Measurements from ENCODE around the gene PARVG. TPM values are rescaled to one million over a fixed set of nuclear protein-coding genes. Genes with fewer than 3 reads are reported as not detected.
"Not testable (repeated sequence)": the region's sequence is repeated elsewhere in the genome, so short reads cannot be mapped to it uniquely, and the experiment has no call there.

Gene PARVG
- polyA plus RNA-seq, 3 donors = 1.8 to 2.3 (median 2.0) TPM

- DNase-seq (ENCODE audit: low read depth in 3 of 3, low spot score in 2 of 3) = no peak
Observed at GRCh38 chr22:44231233-44231632, 50.5 kb downstream of the PARVG start.

GRCh38 chr22:44234372-44234771 is 53.6 kb downstream of the PARVG start:
- DNase-seq (ENCODE audit: low read depth in 3 of 3, low spot score in 2 of 3) = not testable (repeated sequence)

DNA sequence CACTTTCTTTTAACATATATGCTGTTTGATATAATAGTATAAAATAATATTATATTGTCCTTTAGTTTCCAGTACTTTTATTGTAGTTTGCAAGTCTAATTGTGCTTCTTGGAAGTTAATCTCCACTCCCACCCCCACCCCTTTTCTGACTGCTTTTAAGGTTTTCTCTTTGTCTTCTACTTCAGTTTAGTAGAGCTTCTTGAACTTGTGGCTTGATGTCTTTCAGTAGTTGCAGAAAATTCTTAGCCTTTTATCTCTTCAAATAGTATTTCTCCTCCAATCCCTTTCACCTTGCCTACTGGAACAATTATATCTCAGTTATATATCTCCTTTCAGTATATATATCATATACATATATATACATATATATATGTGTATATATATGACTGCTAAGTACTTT is 56.6 kb downstream of the PARVG start:
- DNase-seq (ENCODE audit: low read depth in 3 of 3, low spot score in 2 of 3) = no peak

DNA sequence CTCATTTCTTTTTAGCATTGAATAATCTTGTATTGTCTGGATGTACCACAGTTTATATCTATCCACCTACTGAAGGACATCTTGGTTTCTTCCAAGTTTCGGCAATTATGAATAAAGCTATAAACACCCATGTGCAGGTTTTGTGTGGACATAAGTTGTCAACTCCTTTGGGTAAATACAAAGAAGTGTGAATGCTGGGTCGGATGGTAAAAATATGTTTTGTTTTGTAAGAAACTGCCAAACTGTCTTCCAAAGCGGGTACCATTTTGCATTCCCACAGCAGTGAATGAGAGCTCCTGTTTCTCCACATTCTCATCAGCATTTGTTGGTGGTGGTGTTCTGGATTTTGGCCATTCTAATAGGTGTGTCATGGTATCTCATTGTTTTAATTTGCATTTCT is 60.4 kb downstream of the PARVG start:
- DNase-seq (ENCODE audit: low read depth in 3 of 3, low spot score in 2 of 3) = not testable (repeated sequence)

DNA sequence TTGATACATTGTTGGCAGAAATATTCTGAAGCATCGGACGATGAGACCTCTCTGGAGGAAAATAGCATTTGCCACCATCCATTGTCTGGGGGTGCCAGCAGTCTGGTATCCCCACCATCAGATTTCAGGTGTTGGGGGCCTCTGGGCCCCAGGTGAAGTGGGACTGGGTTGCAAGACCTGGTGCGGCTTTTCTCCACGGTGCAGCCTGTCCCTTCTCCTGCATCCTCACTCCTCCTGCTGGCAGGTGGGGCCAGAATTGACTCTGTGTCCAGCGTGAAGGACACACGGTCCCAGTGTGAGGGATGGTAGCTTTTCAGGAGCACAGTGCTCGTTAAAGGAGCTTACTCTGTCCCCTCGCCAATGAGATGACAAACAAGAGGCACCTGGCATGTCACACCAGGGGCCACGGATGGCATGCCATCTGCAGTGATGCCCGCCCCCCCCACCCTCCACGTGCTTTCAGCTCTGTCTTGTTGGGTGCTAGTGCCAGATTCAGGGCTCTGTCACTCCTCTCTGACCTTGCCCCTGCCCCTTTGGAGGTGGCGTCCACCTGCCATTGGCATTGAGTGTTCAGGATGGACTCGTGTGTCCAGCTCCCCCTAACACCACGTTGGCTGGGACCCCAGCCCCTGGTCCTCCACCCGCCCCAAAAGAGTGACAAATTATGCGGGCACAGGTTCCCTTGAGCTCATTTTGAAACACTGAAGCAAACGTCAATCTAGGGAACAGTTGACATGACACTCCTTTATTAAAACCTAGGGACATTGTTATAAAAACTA is 62.4 kb downstream of the PARVG start:
- DNase-seq (ENCODE audit: low read depth in 3 of 3, low spot score in 2 of 3) = no peak

GRCh38 chr22:44243761-44244160 is 63.0 kb downstream of the PARVG start:
- no peak for DNase-seq (ENCODE audit: low read depth in 3 of 3, low spot score in 2 of 3)

DNA sequence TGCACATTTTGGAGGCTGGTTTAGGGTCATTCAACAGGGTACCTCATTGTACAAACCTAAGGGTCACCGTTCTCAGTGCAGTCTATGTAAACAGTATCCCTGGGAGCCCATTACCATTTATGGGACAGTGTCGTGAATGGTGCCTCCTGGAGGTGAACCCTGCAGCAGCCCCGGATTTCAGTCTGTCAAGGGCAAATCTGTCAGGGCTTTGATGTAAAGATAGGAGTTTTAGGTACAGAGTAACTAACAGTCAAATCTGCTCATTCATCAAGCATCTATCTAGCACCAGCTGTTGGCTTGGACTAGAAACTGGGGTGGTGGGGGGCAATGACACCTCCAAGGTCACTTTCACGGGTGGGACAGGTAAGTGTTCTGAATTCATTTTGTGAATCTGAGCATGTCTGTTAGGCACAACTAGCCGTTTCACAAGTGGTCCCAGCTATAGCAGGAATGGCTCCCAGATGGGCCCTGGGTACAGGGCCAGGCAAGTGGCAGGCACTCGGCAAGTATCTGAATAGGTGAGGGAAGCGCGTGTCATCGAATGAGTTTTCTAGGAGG is 63.6 kb downstream of the PARVG start:
- DNase-seq (ENCODE audit: low read depth in 3 of 3, low spot score in 2 of 3) = no peak

- DNase-seq (ENCODE audit: low read depth in 3 of 3, low spot score in 2 of 3) = no peak
Observed at GRCh38 chr22:44245438-44245837, 64.7 kb downstream of the PARVG start.

DNA sequence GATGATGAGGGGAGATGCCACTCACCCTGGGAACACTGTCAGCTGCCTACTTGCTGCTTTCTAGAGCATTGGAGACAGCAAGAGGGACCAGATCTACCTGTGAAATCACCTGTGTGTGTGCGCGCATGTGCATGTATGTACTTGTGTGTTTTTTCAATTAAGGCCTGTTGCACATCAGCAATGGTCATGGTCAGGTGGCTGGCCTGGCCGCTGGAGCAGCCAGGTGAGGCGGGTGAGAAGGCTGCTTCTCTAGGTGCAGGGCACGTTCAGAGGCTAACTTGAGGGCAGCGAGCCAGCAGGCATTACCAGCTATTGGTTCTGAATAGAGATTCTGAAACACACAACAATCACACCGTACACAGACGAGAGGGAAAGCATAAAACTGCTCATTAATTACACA is 65.1 kb downstream of the PARVG start:
- no peak for DNase-seq (ENCODE audit: low read depth in 3 of 3, low spot score in 2 of 3)

DNA sequence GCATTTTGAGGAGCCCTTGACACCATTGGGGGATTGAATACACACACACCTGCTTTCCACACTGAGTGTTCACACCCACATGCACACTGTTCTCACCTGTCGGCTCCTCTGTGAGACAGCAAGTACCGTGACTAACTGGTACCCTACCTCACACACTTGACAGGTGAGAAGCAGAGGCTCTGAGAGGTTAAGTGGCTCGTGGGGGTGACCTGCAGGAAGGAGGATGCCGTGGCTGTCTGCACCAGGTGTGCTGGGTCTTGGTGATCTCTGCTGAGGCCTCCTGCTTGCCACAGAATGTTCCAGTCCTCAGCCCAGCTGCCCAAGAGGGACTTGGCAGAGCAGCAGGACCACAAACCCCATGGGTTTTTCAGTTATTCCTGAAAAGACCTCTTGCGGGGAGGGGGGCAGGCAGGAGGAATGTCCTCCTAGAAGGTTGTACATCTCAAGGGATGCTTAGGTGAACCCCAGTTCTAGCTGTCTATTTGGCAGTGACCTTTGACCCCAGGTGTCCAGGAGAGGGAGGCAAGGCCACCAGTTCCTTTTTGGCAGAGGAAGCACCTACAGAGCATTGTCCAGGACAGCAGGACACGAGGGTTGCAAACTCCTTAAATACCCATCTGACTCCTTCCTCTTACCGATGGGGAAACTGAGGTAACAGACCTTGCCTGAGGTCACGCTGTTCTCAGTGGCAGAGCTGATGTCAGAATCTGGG is 66.0 kb downstream of the PARVG start:
- DNase-seq (ENCODE audit: low read depth in 3 of 3, low spot score in 2 of 3) = no peak

GRCh38 chr22:44247346-44247745 is 66.6 kb downstream of the PARVG start:
- DNase-seq (ENCODE audit: low read depth in 3 of 3, low spot score in 2 of 3) = no peak

DNA sequence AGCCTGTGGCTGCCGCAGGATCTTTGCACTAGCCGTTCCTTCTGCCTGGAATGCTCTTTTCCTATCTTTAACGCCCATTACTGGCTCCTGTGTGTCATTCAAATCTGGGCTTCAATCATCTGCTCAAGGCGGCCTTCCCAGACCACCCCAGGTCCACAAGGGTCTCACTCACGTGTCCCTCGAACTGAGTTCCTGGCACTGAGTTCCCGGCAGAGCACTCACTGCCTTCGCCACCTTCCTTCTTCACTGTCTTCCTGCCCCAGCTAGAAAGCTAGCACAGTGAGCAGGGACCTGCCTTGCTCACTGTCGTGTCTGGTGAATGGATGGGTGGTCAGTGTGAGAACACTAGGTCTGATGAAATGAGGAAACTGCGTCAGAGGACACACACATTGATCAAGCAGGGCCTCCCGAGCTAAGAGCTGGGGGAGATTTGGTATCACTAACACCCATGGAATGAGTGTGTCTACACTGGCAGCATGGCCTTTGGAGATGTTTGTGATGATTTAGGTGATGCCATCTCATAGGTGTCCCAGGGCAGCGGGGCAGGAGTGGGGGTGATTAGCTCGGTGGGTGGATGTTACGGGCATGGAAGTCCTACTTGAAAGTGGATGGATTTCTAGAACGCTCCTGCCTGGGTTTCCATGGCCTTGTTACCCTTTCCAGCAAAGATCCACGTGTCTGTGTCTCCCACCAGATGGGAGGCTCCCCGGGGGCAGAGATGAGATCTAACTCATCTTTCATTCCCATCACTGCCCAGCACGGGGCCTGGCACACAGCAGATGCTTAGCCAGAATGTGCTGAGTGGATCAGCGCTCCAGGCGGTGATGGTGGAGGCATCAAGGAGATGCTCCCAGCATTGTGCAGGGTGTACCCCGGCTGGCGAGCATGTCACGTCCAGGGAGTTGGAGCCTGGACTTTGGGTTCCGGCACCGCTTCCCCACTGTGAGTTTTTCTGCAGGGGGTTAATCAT is 67.5 kb downstream of the PARVG start:
- DNase-seq (ENCODE audit: low read depth in 3 of 3, low spot score in 2 of 3) = no peak

DNA sequence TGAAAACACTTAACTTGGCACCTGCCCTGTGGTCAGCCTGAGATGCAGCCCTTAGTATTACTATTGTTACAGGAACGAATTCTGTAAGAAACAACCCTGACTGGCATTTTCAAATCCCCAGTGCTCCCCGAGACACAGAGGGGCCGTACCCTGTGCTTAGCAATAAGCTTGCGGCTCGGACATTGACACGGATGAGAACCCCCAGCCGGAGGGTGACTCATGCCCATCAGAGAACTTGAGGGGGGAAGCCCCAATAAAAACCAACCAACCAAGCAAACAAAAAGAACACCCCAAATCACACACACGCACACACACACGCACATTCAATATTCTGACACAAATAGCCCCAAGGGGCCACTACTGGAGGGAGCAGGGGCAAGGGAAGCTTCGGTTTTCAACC is 68.2 kb downstream of the PARVG start:
- DNase-seq (ENCODE audit: low read depth in 3 of 3, low spot score in 2 of 3) = no peak

- no peak for DNase-seq (ENCODE audit: low read depth in 3 of 3, low spot score in 2 of 3)
Observed at GRCh38 chr22:44249376-44250147, 68.8 kb downstream of the PARVG start.

- no peak for DNase-seq (ENCODE audit: low read depth in 3 of 3, low spot score in 2 of 3)
Observed at GRCh38 chr22:44254811-44255210, 74.1 kb downstream of the PARVG start.

DNA sequence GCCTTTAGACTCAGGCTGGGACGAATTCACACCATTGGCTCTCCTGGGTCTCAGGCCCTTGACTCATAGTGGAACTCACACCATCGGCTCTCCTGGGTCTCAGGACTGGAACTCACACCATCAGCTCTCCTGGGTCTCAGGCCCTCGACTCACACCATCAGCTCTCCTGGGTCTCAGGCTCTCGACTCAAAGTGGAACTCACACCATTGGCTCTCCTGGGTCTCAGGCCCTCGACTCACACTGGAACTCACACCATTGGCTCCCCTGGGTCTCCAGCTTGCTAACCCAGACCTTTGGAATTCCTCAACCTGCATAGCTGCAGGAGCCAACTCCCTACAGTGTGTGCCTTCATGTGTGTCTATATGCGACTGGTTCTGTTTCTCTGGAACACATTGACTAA is 75.4 kb downstream of the PARVG start:
- DNase-seq (ENCODE audit: low read depth in 3 of 3, low spot score in 2 of 3) = no peak

- no peak for DNase-seq (ENCODE audit: low read depth in 3 of 3, low spot score in 2 of 3)
Observed at GRCh38 chr22:44256556-44257485, 76.1 kb downstream of the PARVG start.
